KMS-11 (cell line): ENCODE results near the gene HSH2D.

Source experiments
- H2AFZ ChIP-seq: fragments of 200-600 bp; sonication (generic); 2 replicates; pipeline ENCODE4 v1.6.1; 2016; ENCODE audit warnings: antibody characterized with exemption, mixed run types, low read depth
- H3K27ac ChIP-seq: fragments of 200-600 bp; sonication (generic); 2 replicates; pipeline ENCODE4 v1.6.1; 2016; ENCODE audit warnings: mild to moderate bottlenecking, mixed run types
- H3K27me3 ChIP-seq: fragments of 200-600 bp; sonication (generic); 2 replicates; pipeline ENCODE4 v1.6.1; 2017; ENCODE audit warnings: mild to moderate bottlenecking, low read depth, mixed run types, moderate library complexity; ENCODE audit not compliant: insufficient read depth
- H3K36me3 ChIP-seq: fragments of 200-600 bp; sonication (generic); 2 replicates; pipeline ENCODE4 v1.6.1; 2017; ENCODE audit warnings: mild to moderate bottlenecking, mixed run types; ENCODE audit not compliant: insufficient read depth
- H3K4me1 ChIP-seq: fragments of 200-600 bp; sonication (generic); 2 replicates; pipeline ENCODE4 v1.6.1; 2016; ENCODE audit warnings: mild to moderate bottlenecking, low read depth, mixed run types; ENCODE audit not compliant: poor library complexity, severe bottlenecking
- H3K4me2 ChIP-seq: fragments of 200-600 bp; sonication (generic); 2 replicates; pipeline ENCODE4 v1.7.0; 2016; ENCODE audit warnings: mild to moderate bottlenecking, mixed run types
- H3K4me3 ChIP-seq: fragments of 200-600 bp; sonication (generic); IDR thresholded peaks from 2 replicates; pipeline ENCODE4 v1.6.1; 2017; ENCODE audit warnings: low read depth, low read length, mixed read lengths; ENCODE audit not compliant: insufficient read depth
- H3K79me2 ChIP-seq: fragments of 200-600 bp; sonication (generic); 2 replicates; pipeline ENCODE4 v1.6.1; 2016; ENCODE audit warnings: low read depth, mixed run types; ENCODE audit not compliant: insufficient read depth
- H3K9ac ChIP-seq: fragments of 200-600 bp; sonication (generic); 2 replicates; pipeline ENCODE4 v1.6.1; 2016; ENCODE audit warnings: mild to moderate bottlenecking, mixed run types
- H4K20me1 ChIP-seq: fragments of 200-600 bp; sonication (generic); 2 replicates; pipeline ENCODE4 v1.6.1; 2016; ENCODE audit warnings: mild to moderate bottlenecking, mixed run types; ENCODE audit not compliant: insufficient read depth
- TF ChIP-seq, protein P1 (sequence below): fragments of 200-600 bp; sonication (generic); conservative IDR thresholded peaks from 2 replicates; pipeline ENCODE4 v1.6.1; 2017; ENCODE audit warnings: low read depth, mild to moderate bottlenecking, antibody characterized with exemption, low read length, moderate library complexity, mixed read lengths

HSH2D gene

DNA sequence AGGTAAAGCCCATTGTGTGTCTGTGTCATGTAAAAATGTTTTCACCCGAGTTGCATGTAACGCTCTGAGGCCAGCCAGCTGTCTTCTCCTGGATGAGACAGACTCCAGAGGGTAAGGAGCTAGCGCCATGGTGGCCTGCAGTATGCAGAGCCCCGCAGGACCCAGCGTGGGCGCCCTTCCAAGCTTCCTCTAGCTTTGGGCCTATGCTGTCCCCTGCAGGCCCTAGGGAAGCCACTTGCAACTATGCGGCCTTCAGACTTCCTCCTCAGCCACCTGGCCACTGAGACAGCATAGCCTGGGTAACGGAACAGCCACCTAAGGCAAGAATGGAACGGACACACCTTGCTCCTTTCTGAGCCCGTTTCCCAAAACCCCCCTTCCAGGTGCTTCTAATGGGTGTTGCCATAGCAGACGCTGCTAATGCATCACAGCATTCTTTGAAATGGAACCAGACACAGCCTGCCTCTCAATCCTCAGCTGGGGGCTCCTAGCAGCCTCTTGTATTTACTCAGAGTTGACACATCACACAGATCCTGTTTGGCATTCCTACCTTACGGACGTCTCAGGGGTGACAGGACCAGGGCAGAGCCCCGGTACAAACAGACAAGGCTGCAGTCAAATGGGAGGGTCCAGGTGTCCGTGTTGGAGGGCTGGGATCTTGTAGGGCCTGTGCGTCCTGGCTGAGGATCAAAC is 47.9 kb downstream of the HSH2D start:
- no peak overlapping the region for H3K27ac ChIP-seq
- H3K4me1 ChIP-seq = peaks cover 3% of the 10 kb centered on the region
- no peak overlapping the region for H3K4me3 ChIP-seq
- no peaks in the 10 kb centered on the region for H3K27me3 ChIP-seq
- H3K9ac ChIP-seq = no peak overlapping the region
- no peak overlapping the region for H2AFZ ChIP-seq
- peaks cover 7% of the 10 kb centered on the region for H3K79me2 ChIP-seq
- TF ChIP-seq, protein P1, sequence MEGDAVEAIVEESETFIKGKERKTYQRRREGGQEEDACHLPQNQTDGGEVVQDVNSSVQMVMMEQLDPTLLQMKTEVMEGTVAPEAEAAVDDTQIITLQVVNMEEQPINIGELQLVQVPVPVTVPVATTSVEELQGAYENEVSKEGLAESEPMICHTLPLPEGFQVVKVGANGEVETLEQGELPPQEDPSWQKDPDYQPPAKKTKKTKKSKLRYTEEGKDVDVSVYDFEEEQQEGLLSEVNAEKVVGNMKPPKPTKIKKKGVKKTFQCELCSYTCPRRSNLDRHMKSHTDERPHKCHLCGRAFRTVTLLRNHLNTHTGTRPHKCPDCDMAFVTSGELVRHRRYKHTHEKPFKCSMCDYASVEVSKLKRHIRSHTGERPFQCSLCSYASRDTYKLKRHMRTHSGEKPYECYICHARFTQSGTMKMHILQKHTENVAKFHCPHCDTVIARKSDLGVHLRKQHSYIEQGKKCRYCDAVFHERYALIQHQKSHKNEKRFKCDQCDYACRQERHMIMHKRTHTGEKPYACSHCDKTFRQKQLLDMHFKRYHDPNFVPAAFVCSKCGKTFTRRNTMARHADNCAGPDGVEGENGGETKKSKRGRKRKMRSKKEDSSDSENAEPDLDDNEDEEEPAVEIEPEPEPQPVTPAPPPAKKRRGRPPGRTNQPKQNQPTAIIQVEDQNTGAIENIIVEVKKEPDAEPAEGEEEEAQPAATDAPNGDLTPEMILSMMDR = no peak
- H3K4me2 ChIP-seq = no peak overlapping the region
- no peaks in the 10 kb centered on the region; the same call in 1 of the 2 replicates for H3K36me3 ChIP-seq
- H4K20me1 ChIP-seq = no peaks in the 10 kb centered on the region

- Histone ChIP-seq H3K27ac (no peak overlapping the region), H3K4me1 (peaks cover 14% of the 10 kb centered on the region)
Observed at GRCh38 chr19:16193466-16193865, 50.0 kb downstream of the HSH2D start.

DNA sequence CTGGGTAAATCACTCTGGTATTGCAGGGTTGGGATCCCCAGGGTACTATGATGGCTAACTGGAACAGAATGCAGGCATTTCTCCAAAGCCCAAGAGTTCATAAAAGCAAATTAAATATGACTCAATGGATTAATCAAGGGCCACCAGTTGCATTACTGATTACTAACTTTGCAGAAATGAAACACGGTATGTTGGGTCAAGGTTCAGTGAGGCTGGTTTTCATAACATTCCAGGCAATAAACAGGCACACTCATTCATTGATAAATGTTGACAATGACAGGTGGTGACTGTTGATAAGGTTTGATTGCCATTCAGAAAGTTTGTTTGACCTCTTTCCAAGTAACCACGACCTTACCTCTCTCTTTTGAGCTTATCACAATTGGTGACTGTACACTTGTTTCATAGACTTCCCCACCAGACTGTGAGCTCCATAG is 53.7 kb downstream of the HSH2D start:
- Histone ChIP-seq H3K79me2 (peaks cover 15% of the 10 kb centered on the region), H3K36me3 (no peaks in the 10 kb centered on the region), H3K9ac (peak overlapping the region; percentile 64; the same call in 1 of the 2 replicates), H3K4me2 (peak overlapping the region; percentile 96), H3K4me1 (peaks cover 27% of the 10 kb centered on the region), H4K20me1 (no peaks in the 10 kb centered on the region), H3K27ac (peak overlapping the region; percentile 9; the same call in 1 of the 2 replicates), H2AFZ (peak overlapping the region; percentile 68), H3K27me3 (no peaks in the 10 kb centered on the region), H3K4me3 (no peak overlapping the region)
- TF ChIP-seq, protein P1 = no peak

More at GRCh38 chr19:16193466-16193865, 50.0 kb downstream of the HSH2D start:
- H3K79me2 ChIP-seq = peaks cover 6% of the 10 kb centered on the region
- no peak overlapping the region for H3K4me2 ChIP-seq
- H3K9ac ChIP-seq = no peak overlapping the region
- no peaks in the 10 kb centered on the region; the same call in 1 of the 2 replicates for H3K36me3 ChIP-seq
- no peak overlapping the region for H2AFZ ChIP-seq
- TF ChIP-seq, protein P1 = no peak
- H3K27me3 ChIP-seq = no peaks in the 10 kb centered on the region
- no peaks in the 10 kb centered on the region for H4K20me1 ChIP-seq
- H3K4me3 ChIP-seq = no peak overlapping the region

GRCh38 chr19:16197622-16198369 is 54.3 kb downstream of the HSH2D start, which contains the start of gene AP1M1:
Gene AP1M1, plus strand, starts transcription at chr19:16197911. Its CDS starts 116 bp downstream, at chr19:16198027.
- Histone ChIP-seq H3K36me3 (no peaks in the 10 kb centered on the region), H3K9ac (peak within 1 kb of the TSS; percentile 64), H3K4me2 (peak within 1 kb of the TSS; percentile 96), H3K27ac (peak within 1 kb of the TSS; percentile 28), H3K27me3 (no peaks in the 10 kb centered on the region), H4K20me1 (no peaks in the 10 kb centered on the region), H3K79me2 (peaks cover 15% of the 10 kb centered on the region), H2AFZ (peak within 1 kb of the TSS; percentile 68), H3K4me3 (peak within 1 kb of the TSS; percentile 42), H3K4me1 (peaks cover 33% of the 10 kb centered on the region)
- TF ChIP-seq, protein P1 = no peak
